Measurements from ENCODE around the gene IGFBP2. TPM values are rescaled to one million over a fixed set of nuclear protein-coding genes. Genes with fewer than 3 reads are reported as not detected.

The IGFBP2 gene
- total and polyA plus RNA-seq, 9 of the 15 experiments (the other 6 are each of a cell fraction or from before 2014, with no cell fraction given): 0.93 TPM; not detected in 8

DNA sequence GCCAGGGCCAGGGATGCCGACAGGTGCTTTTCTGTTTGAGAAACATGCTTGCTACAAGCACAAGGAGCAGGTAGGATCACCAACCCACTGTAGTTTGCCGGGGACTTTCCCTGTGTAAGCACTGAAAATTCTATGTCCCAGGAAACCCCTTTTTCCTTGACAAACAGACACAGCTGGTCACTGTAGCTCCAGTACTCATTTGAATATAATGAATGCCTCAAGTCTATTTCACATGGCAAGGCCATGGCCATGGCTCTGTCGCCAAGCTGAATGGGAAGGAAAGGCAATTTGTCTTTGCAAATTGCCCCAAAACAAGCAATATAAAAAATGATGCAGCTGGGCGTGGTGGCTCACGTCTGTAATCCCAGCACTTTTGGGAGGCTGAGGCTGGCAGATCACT lies 49.6 kb upstream of the IGFBP2 start:
- no peak for FAIRE-seq
- Histone ChIP-seq H2AFZ (ENCODE audit: low read depth, low read length) (no peak overlapping the region), H3K9ac (ENCODE audit: insufficient read depth in 1 of 2, low read depth in 2 of 2, low read length in 2 of 2) (no peak overlapping the region), H3K4me3 (no peak overlapping the region), H3K4me2 (ENCODE audit: insufficient read depth, low read length) (no peak overlapping the region), H4K20me1 (replicated peaks; ENCODE audit: control insufficient read depth, insufficient read depth, low read length) (no peaks in the 10 kb centered on the region), H3K9me3 (replicated peaks; ENCODE audit: control insufficient read depth, insufficient read depth, low read depth, low read length) (no peaks in the 10 kb centered on the region), H3K79me2 (ENCODE audit: control insufficient read depth, insufficient read depth, low read length) (no peaks in the 10 kb centered on the region), H3K36me3 (ENCODE audit: control insufficient read depth, insufficient read depth, low read length) (no peaks in the 10 kb centered on the region), H3K4me1 (replicated peaks in 1 of 2; ENCODE audit: control insufficient read depth in 2 of 2, insufficient read depth in 2 of 2, low read length in 2 of 2) (no peaks in the 10 kb centered on the region), H3K9me1 (ENCODE audit: control insufficient read depth, insufficient read depth, low read length) (no peaks in the 10 kb centered on the region), H3K27me3 (ENCODE audit: control insufficient read depth in 2 of 2, insufficient read depth in 2 of 2, low read length in 2 of 2) (peaks cover 0 to 41% of the 10 kb centered on the region in 2 experiments; a peak in 3 of 5 replicates), H3K27ac (ENCODE audit: extremely low read depth, low read depth, low read length) (no peak overlapping the region)
- ChIA-PET POLR2A (no interaction called here), CTCF (ENCODE audit: low intra/inter-chr PET ratio) (no interaction called here)
- no peak for ATAC-seq
- intact Hi-C loops (cut with micrococcal nuclease) (no loop called here), in situ Hi-C loops (cut with MboI) (no loop called here)
- DNase-seq (ENCODE audit: extremely low read depth in 1 of 4, low spot score in 3 of 4): no peak
- BruUV-seq (replicated peaks): no TSS peak
- WGBS (ENCODE audit: insufficient coverage, low coverage, missing lambda C conversion rate): 4% methylated on average over 4 of the region's 5 CpGs
- no peak for TF ChIP-seq ZNF24 (IDR thresholded peaks at IDR 0.05)
- TF ChIP-seq GTF2E2 (tag; IDR thresholded peaks at IDR 0.05): no peak
- TF ChIP-seq, protein P1, sequence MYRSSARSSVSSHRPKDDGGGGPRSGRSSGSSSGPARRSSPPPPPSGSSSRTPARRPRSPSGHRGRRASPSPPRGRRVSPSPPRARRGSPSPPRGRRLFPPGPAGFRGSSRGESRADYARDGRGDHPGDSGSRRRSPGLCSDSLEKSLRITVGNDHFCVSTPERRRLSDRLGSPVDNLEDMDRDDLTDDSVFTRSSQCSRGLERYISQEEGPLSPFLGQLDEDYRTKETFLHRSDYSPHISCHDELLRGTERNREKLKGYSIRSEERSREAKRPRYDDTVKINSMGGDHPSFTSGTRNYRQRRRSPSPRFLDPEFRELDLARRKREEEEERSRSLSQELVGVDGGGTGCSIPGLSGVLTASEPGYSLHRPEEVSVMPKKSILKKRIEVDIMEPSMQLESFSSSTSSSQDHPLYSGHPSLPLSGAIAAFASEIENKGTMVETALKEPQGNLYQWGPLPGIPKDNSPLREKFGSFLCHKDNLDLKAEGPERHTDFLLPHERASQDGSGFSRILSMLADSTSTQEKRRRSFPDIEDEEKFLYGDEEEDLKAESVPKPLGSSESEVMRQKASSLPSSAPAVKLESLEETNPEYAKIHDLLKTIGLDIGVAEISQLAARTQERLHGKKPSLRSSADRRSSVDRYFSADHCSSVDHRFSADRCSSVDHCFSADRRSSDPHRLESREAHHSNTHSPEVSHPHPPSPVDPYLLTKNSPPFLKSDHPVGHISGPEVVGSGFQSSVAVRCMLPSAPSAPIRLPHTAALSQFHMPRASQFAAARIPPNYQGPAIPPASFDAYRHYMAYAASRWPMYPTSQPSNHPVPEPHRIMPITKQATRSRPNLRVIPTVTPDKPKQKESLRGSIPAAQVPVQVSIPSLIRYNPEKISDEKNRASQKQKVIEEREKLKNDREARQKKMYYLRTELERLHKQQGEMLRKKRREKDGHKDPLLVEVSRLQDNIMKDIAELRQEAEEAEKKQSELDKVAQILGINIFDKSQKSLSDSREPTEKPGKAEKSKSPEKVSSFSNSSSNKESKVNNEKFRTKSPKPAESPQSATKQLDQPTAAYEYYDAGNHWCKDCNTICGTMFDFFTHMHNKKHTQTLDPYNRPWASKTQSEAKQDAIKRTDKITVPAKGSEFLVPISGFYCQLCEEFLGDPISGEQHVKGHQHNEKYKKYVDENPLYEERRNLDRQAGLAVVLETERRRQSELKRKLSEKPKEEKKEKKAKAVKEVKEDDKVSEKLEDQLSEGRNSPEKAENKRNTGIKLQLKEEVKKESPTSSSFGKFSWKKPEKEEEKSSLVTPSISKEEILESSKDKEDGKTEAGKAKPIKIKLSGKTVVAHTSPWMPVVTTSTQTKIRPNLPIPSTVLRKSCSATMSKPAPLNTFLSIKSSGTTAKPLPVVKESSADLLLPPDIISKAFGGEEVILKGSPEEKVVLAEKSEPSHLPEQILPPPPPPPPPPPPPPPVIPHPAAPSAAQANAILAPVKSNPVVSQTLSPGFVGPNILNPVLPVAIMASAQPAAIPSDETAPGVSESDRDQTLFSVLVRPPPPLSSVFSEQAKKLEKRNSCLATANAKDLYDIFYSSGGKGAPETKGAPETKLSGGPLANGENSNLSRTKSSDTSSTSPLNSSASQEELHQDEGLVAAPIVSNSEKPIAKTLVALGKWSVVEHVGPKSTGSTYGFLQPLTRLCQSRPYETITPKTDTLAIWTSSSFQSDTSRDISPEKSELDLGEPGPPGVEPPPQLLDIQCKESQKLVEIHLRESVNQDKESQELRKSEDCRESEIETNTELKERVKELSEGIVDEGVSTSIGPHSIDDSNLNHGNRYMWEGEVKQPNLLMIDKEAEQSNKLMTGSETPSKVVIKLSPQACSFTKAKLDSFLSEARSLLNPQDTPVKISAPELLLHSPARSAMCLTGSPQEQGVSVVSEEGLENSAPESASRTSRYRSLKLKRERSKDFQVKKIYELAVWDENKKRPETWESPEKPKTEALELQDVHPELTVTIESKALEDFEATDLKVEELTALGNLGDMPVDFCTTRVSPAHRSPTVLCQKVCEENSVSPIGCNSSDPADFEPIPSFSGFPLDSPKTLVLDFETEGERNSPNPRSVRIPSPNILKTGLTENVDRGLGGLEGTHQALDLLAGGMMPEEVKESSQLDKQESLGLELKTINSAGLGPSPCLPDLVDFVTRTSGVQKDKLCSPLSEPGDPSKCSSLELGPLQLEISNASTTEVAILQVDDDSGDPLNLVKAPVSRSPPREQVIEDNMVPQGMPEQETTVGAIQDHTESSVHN (IDR thresholded peaks at IDR 0.05; ENCODE audit: borderline replicate concordance in 1 of 2, low read depth in 1 of 2): no peak
- no peak for TF ChIP-seq ZBED1 (IDR thresholded peaks at IDR 0.05)
- TF ChIP-seq RUNX1 (IDR thresholded peaks at IDR 0.05; ENCODE audit: low read depth): no peak
- TF ChIP-seq, protein P2, sequence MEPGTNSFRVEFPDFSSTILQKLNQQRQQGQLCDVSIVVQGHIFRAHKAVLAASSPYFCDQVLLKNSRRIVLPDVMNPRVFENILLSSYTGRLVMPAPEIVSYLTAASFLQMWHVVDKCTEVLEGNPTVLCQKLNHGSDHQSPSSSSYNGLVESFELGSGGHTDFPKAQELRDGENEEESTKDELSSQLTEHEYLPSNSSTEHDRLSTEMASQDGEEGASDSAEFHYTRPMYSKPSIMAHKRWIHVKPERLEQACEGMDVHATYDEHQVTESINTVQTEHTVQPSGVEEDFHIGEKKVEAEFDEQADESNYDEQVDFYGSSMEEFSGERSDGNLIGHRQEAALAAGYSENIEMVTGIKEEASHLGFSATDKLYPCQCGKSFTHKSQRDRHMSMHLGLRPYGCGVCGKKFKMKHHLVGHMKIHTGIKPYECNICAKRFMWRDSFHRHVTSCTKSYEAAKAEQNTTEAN (CRISPR knock-in tag; IDR thresholded peaks at IDR 0.05): no peak
- no peak for TF ChIP-seq SP2 (IDR thresholded peaks at IDR 0.05; ENCODE audit: extremely low read depth, low read depth, low read length, poor library complexity, severe bottlenecking)
- TF ChIP-seq, protein P3, sequence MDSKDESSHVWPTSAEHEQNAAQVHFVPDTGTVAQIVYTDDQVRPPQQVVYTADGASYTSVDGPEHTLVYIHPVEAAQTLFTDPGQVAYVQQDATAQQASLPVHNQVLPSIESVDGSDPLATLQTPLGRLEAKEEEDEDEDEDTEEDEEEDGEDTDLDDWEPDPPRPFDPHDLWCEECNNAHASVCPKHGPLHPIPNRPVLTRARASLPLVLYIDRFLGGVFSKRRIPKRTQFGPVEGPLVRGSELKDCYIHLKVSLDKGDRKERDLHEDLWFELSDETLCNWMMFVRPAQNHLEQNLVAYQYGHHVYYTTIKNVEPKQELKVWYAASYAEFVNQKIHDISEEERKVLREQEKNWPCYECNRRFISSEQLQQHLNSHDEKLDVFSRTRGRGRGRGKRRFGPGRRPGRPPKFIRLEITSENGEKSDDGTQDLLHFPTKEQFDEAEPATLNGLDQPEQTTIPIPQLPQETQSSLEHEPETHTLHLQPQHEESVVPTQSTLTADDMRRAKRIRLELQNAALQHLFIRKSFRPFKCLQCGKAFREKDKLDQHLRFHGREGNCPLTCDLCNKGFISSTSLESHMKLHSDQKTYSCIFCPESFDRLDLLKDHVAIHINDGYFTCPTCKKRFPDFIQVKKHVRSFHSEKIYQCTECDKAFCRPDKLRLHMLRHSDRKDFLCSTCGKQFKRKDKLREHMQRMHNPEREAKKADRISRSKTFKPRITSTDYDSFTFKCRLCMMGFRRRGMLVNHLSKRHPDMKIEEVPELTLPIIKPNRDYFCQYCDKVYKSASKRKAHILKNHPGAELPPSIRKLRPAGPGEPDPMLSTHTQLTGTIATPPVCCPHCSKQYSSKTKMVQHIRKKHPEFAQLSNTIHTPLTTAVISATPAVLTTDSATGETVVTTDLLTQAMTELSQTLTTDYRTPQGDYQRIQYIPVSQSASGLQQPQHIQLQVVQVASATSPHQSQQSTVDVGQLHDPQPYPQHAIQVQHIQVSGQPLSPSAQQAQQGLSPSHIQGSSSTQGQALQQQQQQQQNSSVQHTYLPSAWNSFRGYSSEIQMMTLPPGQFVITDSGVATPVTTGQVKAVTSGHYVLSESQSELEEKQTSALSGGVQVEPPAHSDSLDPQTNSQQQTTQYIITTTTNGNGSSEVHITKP (IDR thresholded peaks at IDR 0.05; ENCODE audit: partially characterized antibody): no peak
- TF ChIP-seq PYGO2 (tag; IDR thresholded peaks at IDR 0.05): no peak
- no peak for TF ChIP-seq FUS (optimal IDR thresholded peaks at IDR 0.05; ENCODE audit: low read depth, low read length)
